ENCODE data around the gene IRAK4.

The IRAK4 gene

DNA sequence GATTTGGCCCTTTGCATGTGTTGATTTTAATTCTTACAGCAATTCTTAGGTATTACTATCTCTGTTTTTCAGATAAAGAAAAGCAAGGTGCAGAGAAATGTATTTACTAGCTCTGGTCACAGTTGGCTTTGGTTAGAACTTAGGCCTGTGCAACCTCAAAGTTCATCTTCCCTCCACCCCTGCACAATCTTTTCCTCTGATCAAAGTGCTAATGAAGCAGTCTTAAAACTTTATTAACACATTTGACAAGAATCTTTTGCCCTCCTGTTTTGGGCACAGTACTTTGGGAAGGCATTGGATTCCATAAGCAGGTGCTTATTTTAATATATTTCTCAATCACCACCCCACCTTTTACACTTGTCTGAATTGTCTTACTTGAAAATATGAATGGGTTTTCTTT is 2.7 kb downstream of the IRAK4 start:
- TF ChIP-seq, protein P1, sequence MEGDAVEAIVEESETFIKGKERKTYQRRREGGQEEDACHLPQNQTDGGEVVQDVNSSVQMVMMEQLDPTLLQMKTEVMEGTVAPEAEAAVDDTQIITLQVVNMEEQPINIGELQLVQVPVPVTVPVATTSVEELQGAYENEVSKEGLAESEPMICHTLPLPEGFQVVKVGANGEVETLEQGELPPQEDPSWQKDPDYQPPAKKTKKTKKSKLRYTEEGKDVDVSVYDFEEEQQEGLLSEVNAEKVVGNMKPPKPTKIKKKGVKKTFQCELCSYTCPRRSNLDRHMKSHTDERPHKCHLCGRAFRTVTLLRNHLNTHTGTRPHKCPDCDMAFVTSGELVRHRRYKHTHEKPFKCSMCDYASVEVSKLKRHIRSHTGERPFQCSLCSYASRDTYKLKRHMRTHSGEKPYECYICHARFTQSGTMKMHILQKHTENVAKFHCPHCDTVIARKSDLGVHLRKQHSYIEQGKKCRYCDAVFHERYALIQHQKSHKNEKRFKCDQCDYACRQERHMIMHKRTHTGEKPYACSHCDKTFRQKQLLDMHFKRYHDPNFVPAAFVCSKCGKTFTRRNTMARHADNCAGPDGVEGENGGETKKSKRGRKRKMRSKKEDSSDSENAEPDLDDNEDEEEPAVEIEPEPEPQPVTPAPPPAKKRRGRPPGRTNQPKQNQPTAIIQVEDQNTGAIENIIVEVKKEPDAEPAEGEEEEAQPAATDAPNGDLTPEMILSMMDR (IDR thresholded peaks at IDR 0.05; ENCODE audit: control insufficient read depth, insufficient read depth, low read depth, low read length, missing control alignments), result no peak
- no peak for DNase-seq (ENCODE audit: low read depth)
- H3K4me3 ChIP-seq (ENCODE audit: control insufficient read depth, low read depth, low read length), result no peak overlapping the region

DNA sequence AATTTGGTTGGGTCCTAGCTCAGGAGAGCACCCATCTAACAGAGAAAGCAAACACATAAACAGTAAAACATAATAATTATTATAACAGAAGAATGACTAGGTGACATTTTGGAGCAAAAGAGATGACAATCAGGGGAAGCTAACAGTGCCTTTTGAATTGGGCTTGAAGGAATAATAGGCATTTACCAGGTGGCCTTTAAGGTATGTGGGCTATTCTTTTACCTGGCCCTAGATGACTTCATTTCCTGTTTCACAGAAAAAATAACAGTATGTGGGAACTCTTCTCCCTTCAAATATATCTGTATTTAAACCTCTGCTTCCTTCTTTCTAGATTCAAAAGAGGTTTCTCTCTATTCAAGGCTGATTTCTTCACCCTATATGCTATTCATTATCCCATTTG is 3.8 kb downstream of the IRAK4 start:
- no peak for DNase-seq (ENCODE audit: low read depth)
- TF ChIP-seq, protein P1 (IDR thresholded peaks at IDR 0.05; ENCODE audit: control insufficient read depth, insufficient read depth, low read depth, low read length, missing control alignments), result no peak
- no peak overlapping the region for H3K4me3 ChIP-seq (ENCODE audit: control insufficient read depth, low read depth, low read length)

DNA sequence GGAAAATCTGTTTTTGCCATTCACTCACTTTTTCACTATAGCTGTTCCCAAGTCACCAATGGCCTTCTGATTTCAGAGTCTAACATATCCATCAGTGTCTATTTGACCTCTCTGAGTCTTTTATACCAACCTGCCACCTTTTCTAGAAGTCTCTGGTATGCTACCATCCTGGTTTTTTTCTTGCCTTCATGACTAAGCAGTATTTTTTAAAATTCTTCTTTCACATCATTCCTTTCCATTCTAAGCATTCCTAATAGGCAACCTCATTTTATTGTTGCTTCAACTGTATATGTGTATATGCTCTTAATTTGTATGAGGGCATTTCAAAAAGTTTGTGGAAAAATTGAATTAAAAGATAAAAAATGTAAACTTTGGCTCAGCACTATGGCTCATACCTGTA is 5.0 kb downstream of the IRAK4 start:
- no peak overlapping the region for H3K4me3 ChIP-seq (ENCODE audit: control insufficient read depth, low read depth, low read length)
- TF ChIP-seq, protein P1 (IDR thresholded peaks at IDR 0.05; ENCODE audit: control insufficient read depth, insufficient read depth, low read depth, low read length, missing control alignments), result no peak
- no peak for DNase-seq (ENCODE audit: low read depth)

DNA sequence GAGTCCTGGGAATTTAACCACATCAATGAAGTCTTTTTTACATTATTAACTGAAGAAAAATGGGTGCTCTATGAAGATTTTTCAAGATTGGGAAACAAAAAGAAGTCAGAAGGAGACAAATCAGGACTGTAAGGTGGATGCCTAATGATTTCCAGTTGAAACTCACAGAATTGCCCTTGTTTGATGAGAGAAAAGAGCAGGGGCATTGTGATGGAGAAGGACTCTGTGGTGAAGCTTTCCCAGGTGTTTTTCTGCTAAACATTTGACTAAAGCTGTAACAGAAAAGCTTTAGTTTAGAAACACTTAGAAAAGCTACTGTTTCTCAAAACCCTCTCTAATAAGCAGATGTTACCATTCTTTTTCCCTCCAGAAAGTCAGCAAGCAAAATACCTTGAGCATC is 5.8 kb downstream of the IRAK4 start:
- TF ChIP-seq, protein P1 (IDR thresholded peaks at IDR 0.05; ENCODE audit: control insufficient read depth, insufficient read depth, low read depth, low read length, missing control alignments), result no peak
- no peak for DNase-seq (ENCODE audit: low read depth)
- H3K4me3 ChIP-seq (ENCODE audit: control insufficient read depth, low read depth, low read length), result no peak overlapping the region

DNA sequence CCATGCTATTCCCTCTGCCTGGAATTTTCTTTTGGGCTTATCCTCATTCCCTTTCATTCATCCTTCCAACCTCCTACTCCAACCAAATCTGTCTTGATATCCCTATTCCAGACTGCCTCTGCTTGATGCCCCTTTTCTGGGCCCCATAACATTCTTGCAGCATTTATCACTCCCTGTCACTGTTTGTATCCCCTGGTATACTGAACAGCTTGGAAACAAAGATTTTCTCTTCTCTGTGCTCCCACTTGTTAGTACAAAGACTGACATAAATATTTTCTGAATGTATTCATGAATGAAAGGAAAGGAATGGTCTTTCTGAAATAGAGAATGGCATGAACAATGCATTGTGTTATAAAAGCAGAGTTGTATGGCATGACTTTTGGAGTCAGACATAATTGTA is 7.5 kb downstream of the IRAK4 start:
- no peak overlapping the region for H3K4me3 ChIP-seq (ENCODE audit: control insufficient read depth, low read depth, low read length)
- DNase-seq (ENCODE audit: low read depth), result no peak
- TF ChIP-seq, protein P1 (IDR thresholded peaks at IDR 0.05; ENCODE audit: control insufficient read depth, insufficient read depth, low read depth, low read length, missing control alignments), result no peak

DNA sequence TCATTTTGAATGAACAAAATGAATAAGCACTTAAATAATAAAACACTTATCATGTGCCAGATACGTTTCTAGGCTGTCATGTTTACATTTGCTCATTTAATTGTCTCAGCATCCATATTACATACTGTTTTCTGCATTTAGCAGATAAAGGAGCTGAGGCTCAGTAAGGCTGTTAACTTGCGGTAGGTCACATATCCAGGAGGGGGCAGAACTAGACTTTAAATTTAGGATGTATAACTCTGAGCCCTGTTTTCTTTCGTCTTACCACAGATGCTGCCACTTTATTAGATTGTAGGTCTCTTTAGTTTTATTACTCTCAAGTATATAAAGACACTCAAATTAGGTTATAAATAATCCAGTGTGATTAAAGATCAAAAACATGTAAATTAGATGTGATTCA is 17.7 kb downstream of the IRAK4 start:
- H3K4me3 ChIP-seq (ENCODE audit: control insufficient read depth, low read depth, low read length), result no peak overlapping the region
- TF ChIP-seq, protein P1 (IDR thresholded peaks at IDR 0.05; ENCODE audit: control insufficient read depth, insufficient read depth, low read depth, low read length, missing control alignments), result peak; percentile 48
- no peak for DNase-seq (ENCODE audit: low read depth)
